Common myeloid progenitor, CD34-positive (primary cell): ENCODE results near the gene CILP2.

ENCODE experiments used
- CTCF ChIA-PET: fragments of 350-600 bp; sonication (Branson Sonifier 250); formaldehyde crosslinking; loops from one replicate; lab custom pipeline; 2021; ENCODE audit warnings: antibody characterized with exemption; lab: Charles Lee
- POLR2A ChIA-PET: fragments of 350-600 bp; sonication (Branson Sonifier 250); formaldehyde crosslinking; loops from one replicate; lab custom pipeline; 2021; ENCODE audit warnings: antibody characterized with exemption; lab: Charles Lee
- DNase-seq, 3 donors: peaks; one replicate each; pipeline versions ENCODE4 v3.0.0 to v3.0.0-alpha.2; 2013
- H3K27ac ChIP-seq, 2 experiments: 1 replicate in 1 of 2; 2 replicates in 1 of 2; pipeline ENCODE4 v1.7.0; 2013; ENCODE audit warnings: inconsistent platforms in 2 of 2, low read length in 2 of 2, mild to moderate bottlenecking in 2 of 2, low read depth in 1 of 2, moderate library complexity in 1 of 2; ENCODE audit not compliant: severe bottlenecking in 2 of 2, insufficient read depth in 1 of 2, poor library complexity in 1 of 2
- H3K27me3 ChIP-seq, 5 experiments: replicated peaks in 2 of 5; 1 replicate in 3 of 5; 2 replicates in 2 of 5; pipeline versions ENCODE4 v1.6.1 to v1.7.0; 2013; ENCODE audit warnings: low read length in 4 of 5, mild to moderate bottlenecking in 2 of 5, moderate library complexity in 2 of 5, inconsistent platforms in 1 of 5; ENCODE audit not compliant: insufficient read depth in 5 of 5, control insufficient read depth in 4 of 5
- H3K36me3 ChIP-seq, 4 experiments: 1 replicate in 2 of 4; 2 replicates in 2 of 4; pipeline versions ENCODE4 v1.6.1 to v1.7.0; 2013; ENCODE audit warnings: low read length in 3 of 4, control low read depth in 1 of 4, mild to moderate bottlenecking in 1 of 4; ENCODE audit not compliant: control insufficient read depth in 4 of 4, insufficient read depth in 4 of 4
- H3K4me1 ChIP-seq, 4 experiments: 1 replicate in 3 of 4; 2 replicates in 1 of 4; pipeline versions ENCODE4 v1.6.1 to v1.7.1; 2013; ENCODE audit warnings: low read length in 3 of 4, mild to moderate bottlenecking in 3 of 4, control low read depth in 1 of 4, inconsistent platforms in 1 of 4, moderate library complexity in 1 of 4; ENCODE audit not compliant: control insufficient read depth in 4 of 4, insufficient read depth in 4 of 4; ENCODE audit errors: control extremely low read depth in 1 of 4
- H3K4me3 ChIP-seq, 7 experiments: 1 replicate in 4 of 7; 2 replicates in 3 of 7; pipeline versions ENCODE4 v1.5.1 to v1.7.0; 2013; ENCODE audit warnings: mild to moderate bottlenecking in 7 of 7, low read length in 6 of 7, moderate library complexity in 6 of 7, inconsistent platforms in 2 of 7, low read depth in 2 of 7, control low read depth in 1 of 7; ENCODE audit not compliant: insufficient read depth in 4 of 7, control insufficient read depth in 1 of 7; ENCODE audit errors: extremely low read depth in 1 of 7
- H3K9me3 ChIP-seq, 5 experiments: 1 replicate in 4 of 5; 2 replicates in 1 of 5; pipeline versions ENCODE4 v1.6.1 to v1.7.1; 2013; ENCODE audit warnings: low read length in 4 of 5, mild to moderate bottlenecking in 2 of 5, inconsistent platforms in 1 of 5, low read depth in 1 of 5, moderate library complexity in 1 of 5; ENCODE audit not compliant: control insufficient read depth in 4 of 5, insufficient read depth in 2 of 5; ENCODE audit errors: control extremely low read depth in 1 of 5
- WGBS: methylation state at CpG from one replicate; pipeline ENCODE4 v1.1.5; 2013; ENCODE audit not compliant: insufficient coverage; 5-methylcytosine and 5-hydroxymethylcytosine counted together

Gene CILP2

DNA sequence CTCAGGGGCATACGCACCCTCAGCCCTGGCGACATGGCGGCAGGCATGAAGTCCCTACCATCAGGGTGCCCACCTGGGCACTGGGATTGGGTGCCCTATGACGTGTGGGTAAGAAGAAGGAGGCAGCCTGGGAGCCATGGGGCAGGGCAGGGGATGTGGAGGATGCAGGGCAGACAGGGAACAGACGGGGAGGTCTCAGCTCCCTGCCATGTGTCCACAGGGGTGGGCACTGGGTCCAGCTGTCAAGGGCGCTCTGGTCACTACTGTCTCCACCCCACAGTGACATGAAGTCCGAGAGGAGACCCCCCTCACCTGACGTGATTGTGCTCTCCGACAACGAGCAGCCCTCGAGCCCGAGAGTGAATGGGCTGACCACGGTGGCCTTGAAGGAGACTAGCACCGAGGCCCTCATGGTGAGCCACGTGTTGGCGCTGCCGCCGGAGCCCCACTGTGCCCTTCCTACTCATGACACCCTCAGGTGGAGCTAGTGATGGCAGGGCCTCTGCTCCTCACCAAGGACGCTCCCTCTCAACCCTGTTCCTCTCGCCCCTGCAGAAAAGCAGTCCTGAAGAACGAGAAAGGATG lies 45.9 kb upstream of the CILP2 start:
- POLR2A ChIA-PET = no interaction called here
- CTCF ChIA-PET = interaction anchor here (1.3 to 9.8 kb wide), 5 partner anchors 20 to 127 kb away, joined by 3 to 174 read pairs (median 5); no protein-coding TSS in a partner anchor
- no peak overlapping the region for H3K27ac ChIP-seq
- no peak overlapping the region for H3K4me3 ChIP-seq
- H3K36me3 ChIP-seq = peaks cover 10 to 55% (median 50%) of the 10 kb centered on the region in 4 experiments
- peaks cover 4 to 33% (median 29%) of the 10 kb centered on the region in 4 experiments for H3K4me1 ChIP-seq
- DNase-seq = no peak
- no peaks in the 10 kb centered on the region for H3K9me3 ChIP-seq
- H3K27me3 ChIP-seq = no peaks in the 10 kb centered on the region
- WGBS = 95% methylated on average over 19 of the region's 21 CpGs

DNA sequence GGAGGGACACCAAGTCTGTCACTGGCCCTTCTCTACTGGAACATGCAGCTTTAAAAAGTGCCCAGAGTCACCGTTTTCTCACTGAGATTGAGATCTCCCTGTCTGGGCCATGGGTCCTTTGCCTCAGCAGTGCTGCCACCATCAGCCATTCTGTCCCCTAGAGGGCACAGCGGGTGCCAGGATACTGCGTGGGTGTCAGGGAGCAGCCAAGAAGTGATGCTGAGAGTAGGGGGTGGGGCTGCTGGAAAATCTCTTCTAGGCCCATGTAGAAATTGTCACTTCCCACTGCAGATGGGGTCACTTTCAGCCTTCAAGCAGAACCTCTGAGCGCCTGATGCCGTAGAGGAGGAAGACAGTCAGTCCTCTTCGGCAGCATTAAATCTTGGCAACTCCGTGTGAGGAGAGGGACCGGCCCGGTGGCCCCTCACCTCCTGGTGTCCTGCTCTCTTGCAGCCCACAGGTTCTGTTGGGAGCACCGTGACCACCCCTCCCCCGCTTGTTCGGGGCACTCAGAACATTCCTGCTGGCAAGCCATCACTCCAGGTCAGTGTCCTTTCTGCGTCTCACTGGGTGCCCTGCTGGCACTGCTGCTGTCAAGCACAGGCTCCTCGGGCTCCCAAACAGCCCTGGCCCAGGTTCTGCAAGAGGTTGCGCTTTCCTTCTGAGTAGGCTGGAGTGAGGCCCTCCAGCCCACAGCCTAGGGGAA lies 44.1 kb upstream of the CILP2 start:
- ChIA-PET POLR2A (no interaction called here), CTCF (interaction anchor here (0.8 to 9.8 kb wide), 3 partner anchors 11 to 129 kb away, joined by 4 to 174 read pairs (median 4); no protein-coding TSS in a partner anchor)
- WGBS = 96% methylated on average over 14 of the region's 15 CpGs

DNA sequence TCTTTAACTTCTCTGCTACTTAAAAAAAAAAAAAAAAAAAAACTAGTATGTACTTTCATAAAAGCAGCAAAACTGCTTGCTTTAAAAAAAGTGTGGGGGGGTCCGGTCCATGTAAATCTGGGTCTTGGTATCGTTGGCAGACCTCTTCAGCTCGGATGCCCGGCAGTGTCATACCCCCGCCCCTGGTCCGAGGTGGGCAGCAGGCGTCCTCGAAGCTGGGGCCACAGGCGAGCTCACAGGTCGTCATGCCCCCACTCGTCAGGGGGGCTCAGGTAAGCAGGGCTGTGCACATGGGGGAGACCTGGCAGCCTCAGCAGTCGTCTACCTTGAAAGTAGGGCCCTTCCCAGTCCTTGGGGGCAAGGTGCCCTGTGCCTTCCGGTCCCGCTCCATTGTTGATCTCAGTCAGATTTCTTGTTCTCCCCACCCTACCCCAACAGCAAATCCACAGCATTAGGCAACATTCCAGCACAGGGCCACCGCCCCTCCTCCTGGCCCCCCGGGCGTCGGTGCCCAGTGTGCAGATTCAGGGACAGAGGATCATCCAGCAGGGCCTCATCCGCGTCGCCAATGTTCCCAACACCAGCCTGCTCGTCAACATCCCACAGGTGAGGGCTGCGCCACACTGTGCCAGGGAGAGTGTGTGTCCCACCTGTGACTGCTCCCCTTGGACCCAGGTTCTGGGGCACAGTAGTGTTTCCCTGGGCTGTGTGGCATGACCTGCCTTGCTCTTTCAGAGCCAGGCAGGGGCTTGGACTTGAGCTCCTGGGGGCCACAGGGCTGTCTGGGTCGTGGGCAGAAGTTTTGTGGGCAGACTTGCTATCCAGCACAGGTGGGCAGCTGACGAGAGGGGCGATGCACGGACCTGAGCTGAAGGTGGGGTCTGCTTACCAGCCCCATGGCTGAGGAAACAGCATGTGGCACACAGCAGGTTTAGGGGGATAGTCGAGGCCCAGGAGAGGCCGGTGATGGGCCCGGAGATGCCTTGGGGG lies 42.2 kb upstream of the CILP2 start:
- CTCF ChIA-PET = no interaction called here
- POLR2A ChIA-PET = no interaction called here
- Histone ChIP-seq H3K27ac (no peak overlapping the region), H3K36me3 (peaks cover 25 to 91% (median 74%) of the 10 kb centered on the region in 4 experiments), H3K27me3 (no peaks in the 10 kb centered on the region), H3K4me3 (no peak overlapping the region), H3K4me1 (no peaks in the 10 kb centered on the region), H3K9me3 (no peaks in the 10 kb centered on the region)
- DNase-seq = no peak
- WGBS = 97% methylated on average over 28 of the region's 30 CpGs

More for the DNA sequence above, 44.1 kb upstream of the CILP2 start:
- Histone ChIP-seq H3K9me3 (no peaks in the 10 kb centered on the region), H3K36me3 (peaks cover 22 to 74% (median 62%) of the 10 kb centered on the region in 4 experiments), H3K27ac (no peak overlapping the region), H3K27me3 (no peaks in the 10 kb centered on the region), H3K4me1 (peaks cover 0 to 15% (median 13%) of the 10 kb centered on the region in 4 experiments), H3K4me3 (no peak overlapping the region)
- DNase-seq = no peak

GRCh38 chr19:19498255-19498991 lies 39.6 kb upstream of the CILP2 start:
- 98% methylated on average over 33 of the region's 33 CpGs for WGBS
- Histone ChIP-seq H3K4me1 (no peaks in the 10 kb centered on the region), H3K27me3 (no peaks in the 10 kb centered on the region), H3K4me3 (no peak overlapping the region), H3K27ac (no peak overlapping the region), H3K9me3 (no peaks in the 10 kb centered on the region), H3K36me3 (peaks cover 25 to 94% (median 77%) of the 10 kb centered on the region in 4 experiments)
- DNase-seq = no peak
- POLR2A ChIA-PET = no interaction called here
- CTCF ChIA-PET = no interaction called here

GRCh38 chr19:19499272-19499995 lies 38.6 kb upstream of the CILP2 start:
- Histone ChIP-seq H3K36me3 (peaks cover 21 to 94% (median 78%) of the 10 kb centered on the region in 4 experiments), H3K4me1 (no peaks in the 10 kb centered on the region), H3K4me3 (no peak overlapping the region), H3K27me3 (no peaks in the 10 kb centered on the region), H3K27ac (no peak overlapping the region), H3K9me3 (no peaks in the 10 kb centered on the region)
- ChIA-PET POLR2A (no interaction called here), CTCF (interaction anchor here (0.8 to 1.0 kb wide), 2 partner anchors 9 to 16 kb away, joined by 3 read pairs; partner anchors contain the start of gene TSSK6)
- no peak for DNase-seq
- 97% methylated on average over 13 of the region's 18 CpGs for WGBS

DNA sequence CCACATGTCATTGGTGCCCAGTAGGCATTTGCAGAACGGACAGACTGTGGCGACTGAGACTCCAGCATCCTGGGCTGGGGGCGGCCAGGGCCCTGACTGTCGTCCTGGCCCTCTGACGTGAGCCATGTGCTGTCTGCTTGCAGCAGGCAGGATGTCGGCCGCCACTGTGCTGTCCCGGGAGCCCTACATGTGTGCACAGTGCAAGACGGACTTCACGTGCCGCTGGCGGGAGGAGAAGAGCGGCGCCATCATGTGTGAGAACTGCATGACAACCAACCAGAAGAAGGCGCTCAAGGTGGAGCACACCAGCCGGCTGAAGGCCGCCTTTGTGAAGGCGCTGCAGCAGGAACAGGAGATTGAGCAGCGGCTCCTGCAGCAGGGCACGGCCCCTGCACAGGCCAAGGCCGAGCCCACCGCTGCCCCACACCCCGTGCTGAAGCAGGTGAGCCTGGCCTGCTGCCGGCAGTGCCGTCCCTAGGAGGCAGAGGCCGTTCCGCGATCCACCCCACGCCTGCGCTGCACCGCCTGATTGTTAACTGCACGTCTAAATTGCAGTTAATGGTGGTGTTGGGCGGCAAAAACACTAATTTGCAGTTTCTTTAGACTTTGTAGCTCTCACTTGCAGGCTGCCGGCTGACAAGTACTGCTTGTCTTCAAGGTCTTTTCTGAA lies 37.0 kb upstream of the CILP2 start:
- no peaks in the 10 kb centered on the region for H3K9me3 ChIP-seq
- 96% methylated on average over 32 of the region's 34 CpGs for WGBS
- no peak overlapping the region for H3K27ac ChIP-seq
- no peak for DNase-seq
- peaks cover 17 to 99% (median 75%) of the 10 kb centered on the region in 4 experiments for H3K36me3 ChIP-seq
- CTCF ChIA-PET = no interaction called here
- no peaks in the 10 kb centered on the region for H3K27me3 ChIP-seq
- POLR2A ChIA-PET = no interaction called here
- H3K4me3 ChIP-seq = no peak overlapping the region
- no peaks in the 10 kb centered on the region for H3K4me1 ChIP-seq
